ENCODE data around the gene USP28.

- no peak for TF ChIP-seq NFRKB (IDR thresholded peaks at IDR 0.05)
- TF ChIP-seq BHLHE40 (IDR thresholded peaks at IDR 0.05; ENCODE audit: borderline replicate concordance): no peak
- no peak for TF ChIP-seq SP1 (IDR thresholded peaks at IDR 0.05)
- TF ChIP-seq CTBP1 (IDR thresholded peaks at IDR 0.05; ENCODE audit: borderline replicate concordance): no peak
- no peak for TF ChIP-seq SUZ12 (IDR thresholded peaks at IDR 0.05)
- no peak for TF ChIP-seq FOXM1 (IDR thresholded peaks at IDR 0.05; ENCODE audit: borderline replicate concordance)
- no peak for TF ChIP-seq FOXK2 (IDR thresholded peaks at IDR 0.05)
- no peak for TF ChIP-seq ARNT (IDR thresholded peaks at IDR 0.05)
- TF ChIP-seq ZNF384 (IDR thresholded peaks at IDR 0.05): no peak
- no peak for TF ChIP-seq L3MBTL2 (conservative IDR thresholded peaks at IDR 0.05)
- no peak for TF ChIP-seq FOXA1 (IDR thresholded peaks at IDR 0.05)
- TF ChIP-seq LEF1 (IDR thresholded peaks at IDR 0.05; ENCODE audit: borderline replicate concordance): no peak
- TF ChIP-seq TARDBP (IDR thresholded peaks at IDR 0.05): no peak
Measured at GRCh38 chr11:113877670-113878055, 2.3 kb upstream of the USP28 start.

Measured in HEK293T (cell line).